OCI-LY7 (cell line): ENCODE results near the gene CSTPP1.

Experiments used
- EZH2phosphoT487 ChIP-seq: fragments of 200-600 bp; sonication (generic); IDR thresholded peaks from 2 replicates; pipeline ENCODE4 v1.6.1; 2018; ENCODE audit warnings: low read depth, borderline replicate concordance, mild to moderate bottlenecking, mixed run types, antibody characterized with exemption, low read length, moderate library complexity, mixed read lengths
- TF ChIP-seq, protein P1 (sequence below): fragments of 200-600 bp; sonication (generic); conservative IDR thresholded peaks from 2 replicates; pipeline ENCODE4 v1.5.1; 2014; ENCODE audit warnings: mild to moderate bottlenecking, antibody characterized with exemption, low read length, moderate library complexity, mixed read lengths

DNA sequence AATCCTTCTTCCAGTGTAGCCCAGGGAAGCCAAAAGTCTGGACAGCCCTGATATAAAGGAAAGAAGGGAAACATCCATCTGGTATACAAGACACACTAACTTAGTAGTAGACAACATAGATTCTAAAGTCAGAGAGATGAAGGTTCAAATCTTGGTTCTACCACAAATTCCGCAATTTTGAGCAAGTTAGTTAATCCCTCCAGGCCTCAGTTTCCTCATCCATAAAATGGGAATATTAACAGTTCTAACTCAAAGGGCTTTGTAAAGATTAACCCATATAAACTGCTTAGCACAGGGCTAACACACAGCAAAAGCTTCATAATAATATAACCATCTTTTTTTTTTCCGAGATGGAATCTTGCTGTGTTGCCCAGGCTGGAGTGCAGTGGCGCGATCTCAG is 29.0 kb upstream of the CSTPP1 start:
- TF ChIP-seq, protein P1, sequence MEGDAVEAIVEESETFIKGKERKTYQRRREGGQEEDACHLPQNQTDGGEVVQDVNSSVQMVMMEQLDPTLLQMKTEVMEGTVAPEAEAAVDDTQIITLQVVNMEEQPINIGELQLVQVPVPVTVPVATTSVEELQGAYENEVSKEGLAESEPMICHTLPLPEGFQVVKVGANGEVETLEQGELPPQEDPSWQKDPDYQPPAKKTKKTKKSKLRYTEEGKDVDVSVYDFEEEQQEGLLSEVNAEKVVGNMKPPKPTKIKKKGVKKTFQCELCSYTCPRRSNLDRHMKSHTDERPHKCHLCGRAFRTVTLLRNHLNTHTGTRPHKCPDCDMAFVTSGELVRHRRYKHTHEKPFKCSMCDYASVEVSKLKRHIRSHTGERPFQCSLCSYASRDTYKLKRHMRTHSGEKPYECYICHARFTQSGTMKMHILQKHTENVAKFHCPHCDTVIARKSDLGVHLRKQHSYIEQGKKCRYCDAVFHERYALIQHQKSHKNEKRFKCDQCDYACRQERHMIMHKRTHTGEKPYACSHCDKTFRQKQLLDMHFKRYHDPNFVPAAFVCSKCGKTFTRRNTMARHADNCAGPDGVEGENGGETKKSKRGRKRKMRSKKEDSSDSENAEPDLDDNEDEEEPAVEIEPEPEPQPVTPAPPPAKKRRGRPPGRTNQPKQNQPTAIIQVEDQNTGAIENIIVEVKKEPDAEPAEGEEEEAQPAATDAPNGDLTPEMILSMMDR: no peak
- no peak for TF ChIP-seq EZH2phosphoT487
